ENCODE data around the gene C1QTNF9B.
A peak's percentile ranks its signal among the peaks of the same experiment; 100 is the strongest.

Gene C1QTNF9B

DNA sequence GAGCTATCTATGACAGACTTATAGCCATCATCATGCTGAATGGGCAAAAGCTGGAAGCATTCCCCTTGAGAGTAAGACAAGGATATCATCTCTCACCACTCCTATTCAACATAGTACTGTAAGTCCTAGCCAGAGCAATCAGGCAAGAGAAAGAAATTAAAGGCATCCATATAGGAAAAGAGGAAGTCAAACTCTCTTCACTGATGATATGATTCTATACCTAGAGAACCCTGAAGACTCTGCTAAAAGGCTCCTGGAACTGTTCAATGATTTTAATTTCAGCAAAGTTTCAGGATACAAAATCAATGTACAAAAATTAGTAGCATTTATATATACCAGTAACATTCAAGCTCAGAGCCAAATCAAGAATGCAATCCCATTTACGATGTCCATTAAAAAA is 21.7 kb upstream of the C1QTNF9B start:
- Histone ChIP-seq H3K36me3 (ENCODE audit: low read depth) (no peaks in the 10 kb centered on the region), H3K27ac (ENCODE audit: poor library complexity, severe bottlenecking) (no peak overlapping the region), H3K9me3 (ENCODE audit: severe bottlenecking) (no peaks in the 10 kb centered on the region), H3K27me3 (ENCODE audit: insufficient read depth, poor library complexity, severe bottlenecking) (no peaks in the 10 kb centered on the region), H3K4me3 (ENCODE audit: severe bottlenecking) (no peak overlapping the region), H3K4me1 (ENCODE audit: insufficient read depth, poor library complexity, severe bottlenecking) (no peaks in the 10 kb centered on the region)
- ATAC-seq (ENCODE audit: low read depth) (no peak), DNase-seq (ENCODE audit: low spot score) (no peak)
- no peak for TF ChIP-seq CTCF (IDR thresholded peaks at IDR 0.05; ENCODE audit: poor library complexity, severe bottlenecking)

GRCh38 chr13:23918208-23918607 is 20.9 kb upstream of the C1QTNF9B start:
- ATAC-seq (ENCODE audit: low read depth), result no peak
- no peaks in the 10 kb centered on the region for H3K4me1 ChIP-seq (ENCODE audit: insufficient read depth, poor library complexity, severe bottlenecking)
- no peak for TF ChIP-seq CTCF (IDR thresholded peaks at IDR 0.05; ENCODE audit: poor library complexity, severe bottlenecking)
- no peak overlapping the region for H3K4me3 ChIP-seq (ENCODE audit: severe bottlenecking)
- no peaks in the 10 kb centered on the region for H3K36me3 ChIP-seq (ENCODE audit: low read depth)
- no peaks in the 10 kb centered on the region for H3K9me3 ChIP-seq (ENCODE audit: severe bottlenecking)
- DNase-seq (ENCODE audit: low spot score), result no peak
- no peaks in the 10 kb centered on the region for H3K27me3 ChIP-seq (ENCODE audit: insufficient read depth, poor library complexity, severe bottlenecking)
- no peak overlapping the region for H3K27ac ChIP-seq (ENCODE audit: poor library complexity, severe bottlenecking)

- Histone ChIP-seq H3K4me3 (ENCODE audit: severe bottlenecking) (no peak overlapping the region), H3K27me3 (ENCODE audit: insufficient read depth, poor library complexity, severe bottlenecking) (no peaks in the 10 kb centered on the region), H3K9me3 (ENCODE audit: severe bottlenecking) (no peaks in the 10 kb centered on the region), H3K27ac (ENCODE audit: poor library complexity, severe bottlenecking) (no peak overlapping the region), H3K36me3 (ENCODE audit: low read depth) (no peaks in the 10 kb centered on the region), H3K4me1 (ENCODE audit: insufficient read depth, poor library complexity, severe bottlenecking) (no peaks in the 10 kb centered on the region)
- ATAC-seq (ENCODE audit: low read depth), result 0 out of 3 replicates have a peak, but pooled peaks have one; percentile 21
- TF ChIP-seq CTCF (IDR thresholded peaks at IDR 0.05; ENCODE audit: poor library complexity, severe bottlenecking), result no peak
- DNase-seq (ENCODE audit: low spot score), result no peak
These were observed 18.0 kb upstream of the C1QTNF9B start for GRCh38 chr13:23915308-23915707.

DNA sequence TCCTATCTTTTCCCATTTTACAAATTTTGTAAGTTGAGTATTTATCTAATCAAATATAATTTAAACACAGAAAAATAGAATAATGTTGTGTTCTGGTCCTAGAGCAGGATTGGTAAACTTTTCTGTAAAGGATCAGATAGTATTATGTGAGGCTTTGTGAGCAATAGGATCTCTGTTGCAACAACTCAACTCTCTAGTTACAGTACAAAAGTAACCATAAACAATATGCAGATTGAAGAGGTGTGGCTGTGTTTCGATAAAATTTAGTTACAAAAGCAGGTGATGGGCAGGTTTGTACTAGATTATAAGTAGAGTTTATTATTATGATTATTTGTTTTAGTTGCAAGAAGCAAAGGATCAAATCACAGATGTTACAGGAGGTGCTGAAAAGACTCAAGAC is 15.2 kb upstream of the C1QTNF9B start:
- Histone ChIP-seq H3K9me3 (ENCODE audit: severe bottlenecking) (no peaks in the 10 kb centered on the region), H3K4me3 (ENCODE audit: severe bottlenecking) (no peak overlapping the region), H3K27ac (ENCODE audit: poor library complexity, severe bottlenecking) (no peak overlapping the region), H3K27me3 (ENCODE audit: insufficient read depth, poor library complexity, severe bottlenecking) (no peaks in the 10 kb centered on the region), H3K36me3 (ENCODE audit: low read depth) (no peaks in the 10 kb centered on the region), H3K4me1 (ENCODE audit: insufficient read depth, poor library complexity, severe bottlenecking) (no peaks in the 10 kb centered on the region)
- no peak for TF ChIP-seq CTCF (IDR thresholded peaks at IDR 0.05; ENCODE audit: poor library complexity, severe bottlenecking)
- DNase-seq (ENCODE audit: low spot score) (no peak), ATAC-seq (ENCODE audit: low read depth) (no peak)

DNA sequence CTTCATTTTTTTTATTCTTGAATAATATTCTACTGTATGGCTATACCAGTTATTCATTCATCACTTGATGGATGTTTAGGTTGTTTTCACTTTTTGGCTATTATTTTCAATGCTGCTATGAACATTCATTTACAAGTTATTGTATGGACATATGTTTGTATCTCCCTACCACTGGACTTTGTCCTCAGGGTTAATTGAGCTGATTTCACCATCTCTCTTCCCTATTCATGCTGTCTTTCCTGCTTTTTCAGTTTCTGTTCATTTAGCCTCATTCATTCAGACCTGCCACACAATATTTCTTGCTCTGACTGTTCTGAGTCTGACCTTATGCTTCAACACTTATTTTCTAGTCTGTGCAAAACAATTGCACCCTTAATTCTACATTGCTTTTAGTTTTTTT is 12.3 kb upstream of the C1QTNF9B start:
- Histone ChIP-seq H3K36me3 (ENCODE audit: low read depth) (no peaks in the 10 kb centered on the region), H3K4me1 (ENCODE audit: insufficient read depth, poor library complexity, severe bottlenecking) (no peaks in the 10 kb centered on the region), H3K9me3 (ENCODE audit: severe bottlenecking) (no peaks in the 10 kb centered on the region), H3K27me3 (ENCODE audit: insufficient read depth, poor library complexity, severe bottlenecking) (no peaks in the 10 kb centered on the region), H3K27ac (ENCODE audit: poor library complexity, severe bottlenecking) (no peak overlapping the region), H3K4me3 (ENCODE audit: severe bottlenecking) (no peak overlapping the region)
- DNase-seq (ENCODE audit: low spot score) (no peak), ATAC-seq (ENCODE audit: low read depth) (no peak)
- TF ChIP-seq CTCF (IDR thresholded peaks at IDR 0.05; ENCODE audit: poor library complexity, severe bottlenecking), result no peak
